Stimulated activated CD8-positive, alpha-beta memory T cell treated with anti-CD3 and anti-CD28 coated beads, Interleukin-15, amount 100 ng/mL, for 48 hours (primary cell): ENCODE measurements around the gene EIF3I.

Experiments
- DNase-seq, 2 donors: peaks; one replicate each; pipeline ENCODE4 v3.0.0-alpha.2; 2020; ENCODE audit warnings: low read depth in 2 of 2

Gene EIF3I

DNA sequence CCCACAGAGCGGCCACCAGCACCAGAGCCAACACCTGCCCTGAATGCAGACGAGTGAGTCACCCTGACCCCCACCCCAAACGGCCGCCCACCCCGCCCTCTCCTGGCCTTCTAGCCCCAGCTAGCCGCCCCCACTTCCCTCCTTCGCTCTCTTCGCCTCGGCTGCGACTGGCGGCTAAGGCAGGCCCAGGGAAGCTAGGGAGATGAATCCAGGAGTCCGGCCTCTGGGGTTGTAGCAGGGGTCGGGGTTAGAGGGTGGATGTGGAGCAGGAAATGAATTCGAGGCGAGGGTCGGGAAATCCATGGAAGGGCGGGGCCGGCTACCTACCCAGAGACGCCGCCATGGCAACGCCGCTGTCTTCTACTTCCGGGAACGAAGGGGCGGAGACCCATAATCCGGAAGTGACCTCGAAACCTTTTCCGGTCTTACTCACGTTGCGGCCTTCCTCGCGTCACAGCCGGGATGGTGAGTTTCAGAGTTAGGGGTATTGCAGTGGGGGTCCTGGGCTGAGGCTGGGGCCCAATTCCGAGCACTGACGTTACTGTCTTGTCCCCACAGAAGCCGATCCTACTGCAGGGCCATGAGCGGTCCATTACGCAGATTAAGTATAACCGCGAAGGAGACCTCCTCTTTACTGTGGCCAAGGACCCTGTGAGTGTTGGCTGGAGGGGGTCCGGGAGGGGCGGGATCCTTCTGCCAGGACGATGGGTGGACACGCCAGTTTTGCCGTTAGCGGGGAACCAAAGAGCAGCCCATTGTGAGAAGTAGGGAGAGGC is at the start of gene EIF3I, which contains the start of gene TMEM234:
EIF3I (plus strand) TSS at position 428 of the 776 bp plus-strand sequence; CDS start at position 463, 35 bp downstream.
TMEM234 (minus strand) TSS at position 374 of the 776 bp plus-strand sequence; CDS start at position 343, 31 bp downstream.
- DNase-seq, result peak; percentile 84 to 87

GRCh38 chr1:32172621-32173245 is 49.5 kb upstream of the EIF3I start:
- DNase-seq, result no peak

DNA sequence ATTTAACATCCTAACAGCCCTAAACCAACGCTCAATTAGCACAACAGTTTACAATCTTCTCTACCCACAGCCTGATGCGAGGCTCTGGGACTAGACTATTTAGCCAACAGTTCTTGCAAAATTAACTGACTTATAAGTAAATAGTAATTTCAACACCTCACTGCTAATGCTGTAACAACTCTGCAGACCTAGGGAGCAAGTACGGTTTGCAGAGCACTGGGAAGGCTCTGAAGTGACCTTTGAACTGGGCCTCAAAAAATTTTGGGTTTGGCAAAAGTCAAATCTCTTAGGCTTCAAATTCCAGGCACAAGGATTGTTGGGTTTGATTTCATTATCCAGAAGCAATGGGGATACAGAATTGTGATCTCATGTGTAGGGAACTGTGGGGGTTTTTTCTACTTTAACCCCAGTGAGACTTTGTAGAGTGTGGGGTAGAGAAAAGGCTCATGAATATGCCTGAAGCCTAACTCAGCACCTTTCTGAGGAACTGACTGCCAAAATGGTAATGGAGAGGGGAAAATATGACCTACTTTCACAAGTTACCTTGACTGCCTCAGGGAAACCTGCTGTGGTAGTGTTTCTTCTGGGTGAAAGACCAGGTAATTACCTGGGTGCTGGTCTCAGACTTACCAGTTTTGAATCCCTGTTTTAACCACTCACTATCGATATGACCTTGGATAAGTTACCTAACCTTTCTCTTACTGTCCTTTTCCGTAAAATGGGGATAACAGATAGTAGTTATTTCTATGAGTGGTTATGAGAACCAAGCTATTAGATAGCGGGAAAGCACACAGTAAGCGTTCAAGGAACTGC is 43.6 kb upstream of the EIF3I start:
- no peak for DNase-seq

- DNase-seq, result no peak
Observed at GRCh38 chr1:32179193-32179442, 43.1 kb upstream of the EIF3I start.

DNA sequence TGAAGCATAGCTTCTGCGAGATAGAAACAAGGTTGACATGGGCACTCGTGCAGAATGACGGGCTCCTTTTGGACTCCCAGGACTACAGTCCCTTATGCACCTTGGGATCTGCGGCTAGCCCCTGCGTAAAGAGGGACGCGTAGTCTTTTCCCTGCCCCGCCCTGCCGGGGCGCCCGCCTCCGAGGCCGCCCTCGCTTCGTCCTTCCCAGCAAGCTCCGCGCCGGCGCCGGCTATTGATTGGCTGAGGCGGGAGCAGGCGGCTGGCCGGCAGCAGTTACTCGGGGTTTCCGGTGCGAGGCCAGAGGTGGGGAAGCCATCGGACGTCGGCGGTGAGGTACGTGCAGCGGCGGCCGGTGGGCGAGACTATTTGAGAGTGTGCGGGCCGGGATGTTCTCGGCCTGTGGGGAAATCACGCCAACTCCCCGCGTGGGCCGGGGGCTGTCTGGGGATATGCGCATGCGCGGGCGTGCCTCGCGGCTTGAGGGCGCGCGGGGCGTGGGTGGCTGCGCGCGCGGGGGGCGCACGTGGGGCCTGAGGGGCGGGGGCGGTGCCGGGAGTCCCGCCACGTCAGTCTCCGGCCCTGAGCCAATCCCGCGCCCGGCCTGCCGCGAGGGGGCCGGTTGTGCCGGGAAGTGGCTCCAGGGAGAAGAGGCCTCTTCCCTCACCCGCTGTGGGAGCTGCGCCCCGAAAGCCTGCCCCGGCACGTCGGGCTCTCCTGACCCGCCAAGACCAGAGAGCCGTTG is 42.6 kb upstream of the EIF3I start, which contains the start of gene TXLNA:
TXLNA (plus strand) TSS at position 233 of the 743 bp plus-strand sequence. CDS start 671 bp downstream, outside the sequence.
- DNase-seq, result peak; percentile 90 to 91

- peak in 1 of 2 donors; percentile 25 for DNase-seq
Observed at GRCh38 chr1:32180186-32181060, 41.8 kb upstream of the EIF3I start.

GRCh38 chr1:32181065-32181464 is 41.1 kb upstream of the EIF3I start:
- no peak for DNase-seq

GRCh38 chr1:32181563-32181962 is 40.6 kb upstream of the EIF3I start:
- DNase-seq, result no peak

- DNase-seq, result no peak
Observed at GRCh38 chr1:32182060-32182459, 40.1 kb upstream of the EIF3I start.

DNA sequence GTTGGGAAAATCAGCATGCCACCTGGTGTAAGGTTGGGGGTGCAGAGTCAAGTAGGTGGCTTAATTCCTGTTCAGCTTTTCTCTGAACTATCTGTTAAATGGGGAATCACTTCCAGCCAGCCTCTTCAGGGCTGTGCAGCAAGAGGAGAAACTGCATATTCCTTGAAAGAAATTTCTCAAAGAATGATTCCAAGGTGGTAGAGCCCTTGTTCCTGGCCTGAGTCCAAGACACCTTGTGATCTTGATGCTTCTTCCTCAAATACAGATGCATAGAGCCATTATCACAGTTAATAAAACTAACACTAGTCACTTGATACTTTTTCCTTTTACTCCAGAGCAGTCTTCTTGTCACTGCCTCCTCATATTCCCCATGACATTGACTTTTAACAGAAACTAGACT is 37.6 kb upstream of the EIF3I start:
- no peak for DNase-seq

DNA sequence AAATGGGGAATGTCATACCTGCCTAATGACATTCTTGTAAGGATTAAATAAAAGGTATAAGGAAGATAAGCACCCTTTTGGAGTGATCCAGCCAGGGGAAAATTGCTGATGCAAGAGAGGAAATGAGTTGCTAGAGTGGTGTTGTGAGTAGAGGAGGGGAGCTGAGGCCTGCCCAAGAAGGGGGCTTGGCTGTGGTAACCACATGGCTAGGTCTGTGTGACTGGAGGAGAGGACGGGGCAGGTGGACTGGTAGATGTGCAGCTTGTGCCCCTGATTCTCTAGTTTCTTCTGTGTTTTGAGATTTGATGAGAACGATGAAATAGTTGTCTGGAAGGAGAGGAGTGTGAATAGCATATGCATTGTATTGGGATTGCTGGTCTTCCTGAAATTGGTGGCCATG is 36.1 kb upstream of the EIF3I start:
- DNase-seq, result no peak

GRCh38 chr1:32186491-32186890 is 35.7 kb upstream of the EIF3I start:
- DNase-seq, result no peak

DNA sequence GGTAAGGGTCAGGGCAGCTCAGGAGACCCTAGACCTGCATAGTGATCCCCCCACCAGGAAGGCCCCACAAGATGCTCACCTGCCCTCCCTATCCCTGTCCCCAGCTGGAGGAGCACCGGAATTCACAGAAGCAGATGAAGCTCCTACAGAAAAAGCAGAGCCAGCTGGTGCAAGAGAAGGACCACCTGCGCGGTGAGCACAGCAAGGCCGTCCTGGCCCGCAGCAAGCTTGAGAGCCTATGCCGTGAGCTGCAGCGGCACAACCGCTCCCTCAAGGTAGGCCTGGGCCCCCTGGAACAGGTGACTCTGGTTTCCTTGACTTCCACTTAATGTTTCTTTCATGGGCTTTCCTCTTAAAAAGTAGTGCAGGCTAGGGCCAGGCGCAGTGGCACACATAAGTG is 34.4 kb upstream of the EIF3I start:
- DNase-seq, result no peak

GRCh38 chr1:32192220-32192948 is 29.8 kb upstream of the EIF3I start:
- no peak for DNase-seq

DNA sequence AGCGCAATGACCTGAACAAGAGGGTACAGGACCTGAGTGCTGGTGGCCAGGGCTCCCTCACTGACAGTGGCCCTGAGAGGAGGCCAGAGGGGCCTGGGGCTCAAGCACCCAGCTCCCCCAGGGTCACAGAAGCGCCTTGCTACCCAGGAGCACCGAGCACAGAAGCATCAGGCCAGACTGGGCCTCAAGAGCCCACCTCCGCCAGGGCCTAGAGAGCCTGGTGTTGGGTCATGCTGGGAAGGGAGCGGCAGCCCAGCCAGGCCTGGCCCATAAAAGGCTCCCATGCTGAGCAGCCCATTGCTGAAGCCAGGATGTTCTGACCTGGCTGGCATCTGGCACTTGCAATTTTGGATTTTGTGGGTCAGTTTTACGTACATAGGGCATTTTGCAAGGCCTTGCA is 27.2 kb upstream of the EIF3I start:
- no peak for DNase-seq

DNA sequence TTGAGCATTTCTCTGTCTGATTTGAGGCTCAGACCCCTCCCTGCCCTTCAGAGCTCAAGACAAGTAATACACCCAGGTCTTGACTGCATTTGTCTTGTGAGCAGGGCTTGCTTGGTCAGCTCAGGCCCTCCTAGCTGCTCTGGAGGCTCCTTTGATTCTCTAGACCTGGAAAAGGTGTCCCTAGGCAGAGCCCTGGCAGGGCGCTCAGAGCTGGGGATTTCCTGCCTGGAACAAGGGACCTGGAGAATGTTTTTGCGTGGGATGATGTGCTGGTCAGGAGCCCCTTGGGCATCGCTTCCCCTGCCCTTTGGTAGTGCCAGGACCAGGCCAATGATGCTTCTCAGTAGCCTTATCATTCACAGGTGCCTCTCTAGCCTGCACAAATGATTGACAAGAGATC is 26.7 kb upstream of the EIF3I start:
- DNase-seq, result no peak

DNA sequence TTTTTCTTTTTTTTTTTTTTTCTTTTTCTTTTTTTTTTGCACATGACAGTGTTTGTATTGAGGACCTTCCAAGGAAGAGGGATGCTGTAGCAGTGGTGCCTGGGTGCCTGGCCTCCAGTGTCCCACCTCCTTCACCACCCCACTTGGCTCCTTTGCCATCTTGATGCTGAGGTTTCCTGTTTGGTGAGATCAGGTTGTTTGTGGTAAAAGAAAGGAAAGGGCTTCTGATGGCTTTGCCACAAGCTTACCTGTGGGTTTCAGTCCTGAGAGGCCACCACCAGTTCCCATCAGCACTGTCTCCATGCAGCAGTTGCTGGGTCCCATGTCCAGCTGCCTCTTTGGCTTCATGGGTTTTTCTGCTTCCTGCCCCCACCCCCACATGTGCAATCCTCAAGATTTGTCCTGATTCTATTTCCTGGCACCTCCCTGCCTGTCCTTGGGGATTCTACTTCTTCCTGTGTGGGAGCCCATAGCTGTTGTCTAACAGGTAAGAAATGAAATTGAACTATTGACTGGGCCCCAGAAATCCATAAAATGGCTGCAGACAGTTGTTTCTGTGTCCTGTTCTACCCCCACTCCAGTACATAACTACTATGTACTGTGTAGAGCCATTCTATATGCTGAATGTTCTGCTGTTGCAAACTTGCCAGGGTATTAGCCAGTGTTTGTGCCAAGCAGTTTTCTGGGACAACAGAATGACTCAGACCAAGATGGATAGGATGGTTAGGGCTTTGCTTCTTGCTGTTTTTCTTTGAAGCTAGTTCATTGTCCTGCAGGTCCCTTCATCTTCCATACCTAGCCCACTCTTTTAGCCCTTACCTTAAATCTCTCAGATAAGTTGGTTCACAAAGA is 26.0 kb upstream of the EIF3I start:
- no peak for DNase-seq

DNA sequence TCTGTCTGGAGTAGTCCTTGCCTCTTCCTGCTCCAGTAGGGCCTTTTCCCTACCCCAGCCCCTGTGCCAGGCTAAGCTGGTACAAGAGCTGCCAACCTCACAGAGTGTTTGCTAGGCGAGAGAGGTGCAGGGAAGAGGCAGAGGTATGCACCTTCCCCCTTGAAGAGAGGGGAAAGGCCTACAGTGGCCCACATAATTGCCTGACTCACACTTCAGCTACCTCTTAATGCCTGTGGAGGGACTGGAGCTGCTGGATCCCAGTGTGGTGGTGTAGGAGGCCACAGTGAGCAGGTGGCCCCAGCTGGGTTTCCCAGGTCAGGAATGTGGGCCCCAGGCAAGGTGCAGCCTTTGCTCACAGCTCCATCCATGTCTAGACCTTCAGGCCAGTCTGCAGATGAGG is 25.1 kb upstream of the EIF3I start:
- no peak for DNase-seq

DNA sequence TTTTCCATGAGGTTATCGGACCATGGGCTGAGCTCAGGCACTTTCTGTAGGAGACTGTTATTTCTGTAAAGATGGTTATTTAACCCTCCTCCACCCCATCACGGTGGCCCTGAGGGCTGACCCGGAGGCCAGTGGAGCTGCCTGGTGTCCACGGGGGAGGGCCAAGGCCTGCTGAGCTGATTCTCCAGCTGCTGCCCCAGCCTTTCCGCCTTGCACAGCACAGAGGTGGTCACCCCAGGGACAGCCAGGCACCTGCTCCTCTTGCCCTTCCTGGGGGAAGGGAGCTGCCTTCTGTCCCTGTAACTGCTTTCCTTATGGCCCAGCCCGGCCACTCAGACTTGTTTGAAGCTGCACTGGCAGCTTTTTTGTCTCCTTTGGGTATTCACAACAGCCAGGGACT is 24.4 kb upstream of the EIF3I start:
- no peak for DNase-seq
